Pancreas (tissue), 10 donors: ENCODE results near the gene CRMP1. TPM values are rescaled to one million over a fixed set of nuclear protein-coding genes. Genes with fewer than 3 reads are reported as not detected.

Experiments used
- ATAC-seq, 4 donors: fragments of 200-7000 bp; cut with Tn5 transposase; one replicate each; pipeline versions ENCODE4 v1.8.0 to v1.9.1; 2020; ENCODE audit warnings: mild to moderate bottlenecking in 4 of 4, moderate library complexity in 4 of 4
- DNase-seq, 6 donors: peaks; one replicate each; pipeline ENCODE4 v3.0.0-alpha.2; 2020
- FAIRE-seq: peaks from 2 replicates; lab custom pipeline; 2012; peaks lifted over from hg19 to GRCh38; lab: Jason Lieb, UNC
- H3K27ac ChIP-seq, 4 donors: fragments of 200-600 bp; sonication (generic); 1 replicate in 3 of 4; 2 replicates in 1 of 4; pipeline versions ENCODE4 v1.5.0 to v1.8.0; 2020
- H3K27me3 ChIP-seq, 4 donors: fragments of 200-600 bp; one replicate each; pipeline ENCODE4 v1.8.0; 2021
- H3K36me3 ChIP-seq, 3 donors: fragments of 200-600 bp; sonication (generic) in 1 of 3; one replicate each; pipeline versions ENCODE4 v1.5.0 to v1.8.0; 2020 to 2021
- H3K4me1 ChIP-seq, 3 donors: fragments of 200-600 bp; one replicate each; pipeline ENCODE4 v1.8.0; 2021
- H3K4me3 ChIP-seq, 4 donors: fragments of 200-600 bp; sonication (generic) in 2 of 4; one replicate each; pipeline versions ENCODE4 v1.5.0 to v1.8.0; 2020 to 2021
- H3K9me3 ChIP-seq, 4 donors: fragments of 200-600 bp; one replicate each; pipeline ENCODE4 v1.8.0; 2021
- CTCF ChIP-seq, 4 donors: fragments of 200-600 bp; sonication (generic) in 3 of 4; IDR thresholded peaks; one replicate each; pipeline versions ENCODE4 v1.5.0 to v1.8.0; 2021; ENCODE audit warnings: antibody characterized with exemption in 4 of 4
- WGBS, 2 donors: extraction: QIAGEN DNeasy Blood & Tissue Kit; methylation state at CpG; one replicate each; pipeline ENCODE4 v1.1.7; 2013; 5-methylcytosine and 5-hydroxymethylcytosine counted together
- intact Hi-C, 3 donors: fragments of 100-400 bp; cut with DNase I; formaldehyde crosslinking; loops; one replicate each; pipeline versions ENCODE4 v1.11.1 to v1.14.2; 2022
- polyA plus RNA-seq, 2 donors: library from polyadenylated mRNA; stranded (reverse); fragments of 200-250 nt; gene quantifications; one replicate each; pipeline ENCODE4 v1.2.3, GENCODE V29; 2013
- total RNA-seq, 6 donors: library from RNA; stranded (reverse); fragmentation: NEBNext Ultra II Directional in 4 of 6; extraction: Animal tissue kit (Norgen Biotek cat#: 25700) in 4 of 6; gene quantifications; one replicate each; pipeline versions ENCODE4 v1.2.1 to v1.2.4, GENCODE V29; 2021 to 2023
- donor health status: healthy with polysubstance abuse.
- donor health status: DM: no; HTN: no; CAD: no; lungs with moderate emphysema.
- donor health status: DM: no; HTN: no; CAD: no.
- donor health status: control.
- donor health status: control.
- donor health status: Bipolar disorder and iron deficiency.
- donor health status: DM: yes; HTN: yes; CAD: no.
- donor health status: DM: no; HTN: no; CAD: no.
- donor health status: DM: no; HTN: no; CAD: no.
- donor health status: DM: yes; HTN: yes; CAD: no.

CRMP1 gene
- total and polyA plus RNA-seq, 8 donors: 0.69 to 21.4 (median 2.6) TPM

GRCh38 chr4:5906191-5906590, 13.3 kb upstream of the CRMP1 start:
- ATAC-seq: no peak

GRCh38 chr4:5905714-5906113, 12.8 kb upstream of the CRMP1 start:
- FAIRE-seq: no peak
- 3 to 5% methylated on average over 8 of the region's 8 CpGs for WGBS, 2 donors
- no peaks in the 10 kb centered on the region for H3K27me3 ChIP-seq

More at GRCh38 chr4:5906191-5906590, 13.3 kb upstream of the CRMP1 start:
- TF ChIP-seq CTCF (IDR thresholded peaks at IDR 0.05): no peak
- Histone ChIP-seq H3K4me3 (no peak overlapping the region), H3K27ac (no peak overlapping the region), H3K36me3 (no peaks in the 10 kb centered on the region), H3K27me3 (no peaks in the 10 kb centered on the region), H3K9me3 (no peaks in the 10 kb centered on the region), H3K4me1 (no peaks in the 10 kb centered on the region)
- intact Hi-C loops: no loop called here
- WGBS, 2 donors: 13 to 16% methylated on average over 5 of the region's 5 CpGs
- DNase-seq (no peak), FAIRE-seq (no peak)

GRCh38 chr4:5900844-5901243, 8.0 kb upstream of the CRMP1 start:
- no peaks in the 10 kb centered on the region for H3K4me1 ChIP-seq
- no peak for FAIRE-seq
- H3K9me3 ChIP-seq: no peaks in the 10 kb centered on the region
- no peak overlapping the region for H3K4me3 ChIP-seq
- no peak for DNase-seq
- intact Hi-C loops: no loop called here
- WGBS, 2 donors: 55 to 58% methylated on average over 5 of the region's 5 CpGs
- H3K27ac ChIP-seq: no peak overlapping the region
- H3K27me3 ChIP-seq: no peaks in the 10 kb centered on the region
- ATAC-seq: peak in 2 of 4 donors; percentile 59 to 71
- TF ChIP-seq CTCF (IDR thresholded peaks at IDR 0.05): no peak
- no peaks in the 10 kb centered on the region for H3K36me3 ChIP-seq

More at GRCh38 chr4:5905714-5906113, 12.8 kb upstream of the CRMP1 start:
- Histone ChIP-seq H3K36me3 (no peaks in the 10 kb centered on the region), H3K4me3 (no peak overlapping the region), H3K27ac (no peak overlapping the region), H3K4me1 (no peaks in the 10 kb centered on the region), H3K9me3 (no peaks in the 10 kb centered on the region)
- DNase-seq (no peak), ATAC-seq (no peak)
- intact Hi-C loops: no loop called here
- no peak for TF ChIP-seq CTCF (IDR thresholded peaks at IDR 0.05)

GRCh38 chr4:5899881-5900280, 7.0 kb upstream of the CRMP1 start:
- Histone ChIP-seq H3K4me3 (no peak overlapping the region), H3K4me1 (no peaks in the 10 kb centered on the region), H3K27me3 (no peaks in the 10 kb centered on the region), H3K27ac (no peak overlapping the region), H3K36me3 (no peaks in the 10 kb centered on the region), H3K9me3 (no peaks in the 10 kb centered on the region)
- WGBS, 2 donors: 33 to 45% methylated on average over 5 of the region's 5 CpGs
- intact Hi-C loops: no loop called here
- no peak for TF ChIP-seq CTCF (IDR thresholded peaks at IDR 0.05)
- DNase-seq (no peak), FAIRE-seq (no peak), ATAC-seq (no peak)

GRCh38 chr4:5899396-5899795, 6.5 kb upstream of the CRMP1 start:
- no peaks in the 10 kb centered on the region for H3K27me3 ChIP-seq
- no peaks in the 10 kb centered on the region for H3K36me3 ChIP-seq
- 82 to 86% methylated on average over 1 of the region's 1 CpG for WGBS, 2 donors
- H3K4me1 ChIP-seq: no peaks in the 10 kb centered on the region
- intact Hi-C loops: no loop called here
- no peak for TF ChIP-seq CTCF (IDR thresholded peaks at IDR 0.05)
- ATAC-seq (no peak), DNase-seq (no peak), FAIRE-seq (no peak)
- H3K27ac ChIP-seq: no peak overlapping the region
- no peaks in the 10 kb centered on the region for H3K9me3 ChIP-seq
- no peak overlapping the region for H3K4me3 ChIP-seq
